Fibroblast of lung (primary cell): Measurements from ENCODE around the gene ABLIM3.

Source experiments
- CTCF ChIP-seq, 2 donors: IDR thresholded peaks in 1 of 2; conservative IDR thresholded peaks in 1 of 2; 1 replicate in 1 of 2; 2 replicates in 1 of 2; pipeline ENCODE4 v1.5.1; 2011 to 2012; ENCODE audit warnings: low read length in 2 of 2, control low read depth in 1 of 2, inconsistent platforms in 1 of 2, low read depth in 1 of 2, mild to moderate bottlenecking in 1 of 2
- EZH2 ChIP-seq: IDR thresholded peaks from 2 replicates; pipeline ENCODE4 v1.5.1; 2012; ENCODE audit warnings: low read length, control low read depth, mild to moderate bottlenecking; ENCODE audit errors: missing control alignments

GRCh38 chr5:149202910-149203451 is 61.7 kb downstream of the ABLIM3 start:
- no peak for TF ChIP-seq CTCF (conservative IDR thresholded peaks at IDR 0.05 in 1 of 2, IDR thresholded peaks at IDR 0.05 in 1 of 2; ENCODE audit: low read depth in 1 of 2, low read length in 2 of 2)
- no peak for TF ChIP-seq EZH2
